ENCODE measurements around the gene CMSS1.

DNA sequence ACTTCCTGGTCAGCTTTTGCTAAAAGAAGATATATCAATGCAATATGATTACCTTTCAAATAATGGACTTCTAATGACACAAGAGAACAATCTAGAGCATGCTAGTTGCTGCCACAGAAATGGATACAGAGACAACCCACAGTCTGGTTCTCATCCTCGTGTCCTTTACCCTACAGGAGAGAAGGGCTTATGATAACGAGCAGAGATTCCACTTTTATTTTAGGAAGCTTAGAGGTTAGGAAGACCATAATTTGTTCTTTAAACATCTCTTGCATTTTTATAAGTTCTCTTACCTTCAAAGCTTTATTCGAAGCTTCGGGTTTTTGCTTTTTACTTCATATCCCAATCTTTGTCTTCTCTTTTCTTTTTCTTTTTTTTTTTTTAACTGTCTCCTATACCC is 257.5 kb downstream of the CMSS1 start:
- no peak for TF ChIP-seq SP2 (tag by site-specific recombination; IDR thresholded peaks at IDR 0.05)
- no peak for TF ChIP-seq YY1 (tag by site-specific recombination; IDR thresholded peaks at IDR 0.05)
- TF ChIP-seq, protein P1, sequence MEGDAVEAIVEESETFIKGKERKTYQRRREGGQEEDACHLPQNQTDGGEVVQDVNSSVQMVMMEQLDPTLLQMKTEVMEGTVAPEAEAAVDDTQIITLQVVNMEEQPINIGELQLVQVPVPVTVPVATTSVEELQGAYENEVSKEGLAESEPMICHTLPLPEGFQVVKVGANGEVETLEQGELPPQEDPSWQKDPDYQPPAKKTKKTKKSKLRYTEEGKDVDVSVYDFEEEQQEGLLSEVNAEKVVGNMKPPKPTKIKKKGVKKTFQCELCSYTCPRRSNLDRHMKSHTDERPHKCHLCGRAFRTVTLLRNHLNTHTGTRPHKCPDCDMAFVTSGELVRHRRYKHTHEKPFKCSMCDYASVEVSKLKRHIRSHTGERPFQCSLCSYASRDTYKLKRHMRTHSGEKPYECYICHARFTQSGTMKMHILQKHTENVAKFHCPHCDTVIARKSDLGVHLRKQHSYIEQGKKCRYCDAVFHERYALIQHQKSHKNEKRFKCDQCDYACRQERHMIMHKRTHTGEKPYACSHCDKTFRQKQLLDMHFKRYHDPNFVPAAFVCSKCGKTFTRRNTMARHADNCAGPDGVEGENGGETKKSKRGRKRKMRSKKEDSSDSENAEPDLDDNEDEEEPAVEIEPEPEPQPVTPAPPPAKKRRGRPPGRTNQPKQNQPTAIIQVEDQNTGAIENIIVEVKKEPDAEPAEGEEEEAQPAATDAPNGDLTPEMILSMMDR (tag by site-specific recombination; IDR thresholded peaks at IDR 0.05): no peak
- TF ChIP-seq, protein P2, sequence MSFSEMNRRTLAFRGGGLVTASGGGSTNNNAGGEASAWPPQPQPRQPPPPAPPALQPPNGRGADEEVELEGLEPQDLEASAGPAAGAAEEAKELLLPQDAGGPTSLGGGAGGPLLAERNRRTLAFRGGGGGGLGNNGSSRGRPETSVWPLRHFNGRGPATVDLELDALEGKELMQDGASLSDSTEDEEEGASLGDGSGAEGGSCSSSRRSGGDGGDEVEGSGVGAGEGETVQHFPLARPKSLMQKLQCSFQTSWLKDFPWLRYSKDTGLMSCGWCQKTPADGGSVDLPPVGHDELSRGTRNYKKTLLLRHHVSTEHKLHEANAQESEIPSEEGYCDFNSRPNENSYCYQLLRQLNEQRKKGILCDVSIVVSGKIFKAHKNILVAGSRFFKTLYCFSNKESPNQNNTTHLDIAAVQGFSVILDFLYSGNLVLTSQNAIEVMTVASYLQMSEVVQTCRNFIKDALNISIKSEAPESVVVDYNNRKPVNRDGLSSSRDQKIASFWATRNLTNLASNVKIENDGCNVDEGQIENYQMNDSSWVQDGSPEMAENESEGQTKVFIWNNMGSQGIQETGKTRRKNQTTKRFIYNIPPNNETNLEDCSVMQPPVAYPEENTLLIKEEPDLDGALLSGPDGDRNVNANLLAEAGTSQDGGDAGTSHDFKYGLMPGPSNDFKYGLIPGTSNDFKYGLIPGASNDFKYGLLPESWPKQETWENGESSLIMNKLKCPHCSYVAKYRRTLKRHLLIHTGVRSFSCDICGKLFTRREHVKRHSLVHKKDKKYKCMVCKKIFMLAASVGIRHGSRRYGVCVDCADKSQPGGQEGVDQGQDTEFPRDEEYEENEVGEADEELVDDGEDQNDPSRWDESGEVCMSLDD (tag by site-specific recombination; IDR thresholded peaks at IDR 0.05): no peak
- TF ChIP-seq PRDM1 (tag by site-specific recombination; IDR thresholded peaks at IDR 0.05): no peak
- no peak for TF ChIP-seq ZBTB48 (tag by site-specific recombination; IDR thresholded peaks at IDR 0.05)
- TF ChIP-seq OSR2 (tag by site-specific recombination; IDR thresholded peaks at IDR 0.05): no peak
- TF ChIP-seq ZNF324 (tag by site-specific recombination; IDR thresholded peaks at IDR 0.05): no peak
- no peak for TF ChIP-seq ZNF548 (tag by site-specific recombination; IDR thresholded peaks at IDR 0.05)
- TF ChIP-seq, protein P3, sequence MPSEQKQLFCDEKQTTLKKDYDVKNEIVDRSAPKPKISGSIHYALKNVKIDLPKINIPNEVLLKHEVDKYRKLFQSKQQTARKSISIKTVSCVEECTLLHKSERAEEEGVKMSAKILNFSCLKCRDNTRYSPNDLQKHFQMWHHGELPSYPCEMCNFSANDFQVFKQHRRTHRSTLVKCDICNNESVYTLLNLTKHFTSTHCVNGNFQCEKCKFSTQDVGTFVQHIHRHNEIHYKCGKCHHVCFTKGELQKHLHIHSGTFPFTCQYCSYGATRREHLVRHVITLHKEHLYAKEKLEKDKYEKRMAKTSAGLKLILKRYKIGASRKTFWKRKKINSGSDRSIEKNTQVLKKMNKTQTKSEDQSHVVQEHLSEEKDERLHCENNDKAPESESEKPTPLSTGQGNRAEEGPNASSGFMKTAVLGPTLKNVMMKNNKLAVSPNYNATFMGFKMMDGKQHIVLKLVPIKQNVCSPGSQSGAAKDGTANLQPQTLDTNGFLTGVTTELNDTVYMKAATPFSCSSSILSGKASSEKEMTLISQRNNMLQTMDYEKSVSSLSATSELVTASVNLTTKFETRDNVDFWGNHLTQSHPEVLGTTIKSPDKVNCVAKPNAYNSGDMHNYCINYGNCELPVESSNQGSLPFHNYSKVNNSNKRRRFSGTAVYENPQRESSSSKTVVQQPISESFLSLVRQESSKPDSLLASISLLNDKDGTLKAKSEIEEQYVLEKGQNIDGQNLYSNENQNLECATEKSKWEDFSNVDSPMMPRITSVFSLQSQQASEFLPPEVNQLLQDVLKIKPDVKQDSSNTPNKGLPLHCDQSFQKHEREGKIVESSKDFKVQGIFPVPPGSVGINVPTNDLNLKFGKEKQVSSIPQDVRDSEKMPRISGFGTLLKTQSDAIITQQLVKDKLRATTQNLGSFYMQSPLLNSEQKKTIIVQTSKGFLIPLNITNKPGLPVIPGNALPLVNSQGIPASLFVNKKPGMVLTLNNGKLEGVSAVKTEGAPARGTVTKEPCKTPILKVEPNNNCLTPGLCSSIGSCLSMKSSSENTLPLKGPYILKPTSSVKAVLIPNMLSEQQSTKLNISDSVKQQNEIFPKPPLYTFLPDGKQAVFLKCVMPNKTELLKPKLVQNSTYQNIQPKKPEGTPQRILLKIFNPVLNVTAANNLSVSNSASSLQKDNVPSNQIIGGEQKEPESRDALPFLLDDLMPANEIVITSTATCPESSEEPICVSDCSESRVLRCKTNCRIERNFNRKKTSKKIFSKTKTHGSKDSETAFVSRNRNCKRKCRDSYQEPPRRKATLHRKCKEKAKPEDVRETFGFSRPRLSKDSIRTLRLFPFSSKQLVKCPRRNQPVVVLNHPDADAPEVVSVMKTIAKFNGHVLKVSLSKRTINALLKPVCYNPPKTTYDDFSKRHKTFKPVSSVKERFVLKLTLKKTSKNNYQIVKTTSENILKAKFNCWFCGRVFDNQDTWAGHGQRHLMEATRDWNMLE (tag by site-specific recombination; conservative IDR thresholded peaks at IDR 0.05; ENCODE audit: low read depth): no peak
- no peak for TF ChIP-seq ZNF114 (tag by site-specific recombination; IDR thresholded peaks at IDR 0.05)
